ENCODE data around the gene DMRTA2. TPM values are rescaled to one million over a fixed set of nuclear protein-coding genes. Genes with fewer than 3 reads are reported as not detected.

The DMRTA2 gene
- not detected in 2 replicates for total RNA-seq

GRCh38 chr1:50422946-50423669 is at the start of gene DMRTA2:
TSS of gene DMRTA2 (minus strand) at chr1:50423443. CDS start at chr1:50421536, 1,907 bp downstream.
- peak; percentile 61 for DNase-seq
- H3K27ac Mint-ChIP-seq, result peak within 1 kb of the TSS; percentile 80
- peaks cover 77% of the 10 kb centered on the region for H3K27me3 Mint-ChIP-seq
- H3K36me3 Mint-ChIP-seq (ENCODE audit: low read depth), result peaks cover 21% of the 10 kb centered on the region
- intact Hi-C loops (cut with micrococcal nuclease), result no loop called here
- H3K9me3 Mint-ChIP-seq, result peaks cover 18% of the 10 kb centered on the region
- H3K4me1 Mint-ChIP-seq, result peaks cover 39% of the 10 kb centered on the region
- peak within 1 kb of the TSS; percentile 70 for H3K4me3 Mint-ChIP-seq

GRCh38 chr1:50471967-50472366 is 48.7 kb upstream of the DMRTA2 start:
- Mint-ChIP-seq H3K4me3 (no peak overlapping the region), H3K27me3 (no peaks in the 10 kb centered on the region), H3K27ac (no peak overlapping the region), H3K4me1 (no peaks in the 10 kb centered on the region), H3K9me3 (no peaks in the 10 kb centered on the region), H3K36me3 (ENCODE audit: low read depth) (peaks cover 9% of the 10 kb centered on the region)
- DNase-seq, result no peak
- intact Hi-C loops (cut with micrococcal nuclease), result no loop called here

- H3K9me3 Mint-ChIP-seq, result no peaks in the 10 kb centered on the region
- no peak overlapping the region for H3K27ac Mint-ChIP-seq
- intact Hi-C loops (cut with micrococcal nuclease), result no loop called here
- no peaks in the 10 kb centered on the region for H3K36me3 Mint-ChIP-seq (ENCODE audit: low read depth)
- H3K4me1 Mint-ChIP-seq, result no peaks in the 10 kb centered on the region
- H3K27me3 Mint-ChIP-seq, result no peaks in the 10 kb centered on the region
- no peak overlapping the region for H3K4me3 Mint-ChIP-seq
- no peak for DNase-seq
Measured at GRCh38 chr1:50462964-50463363, 39.7 kb upstream of the DMRTA2 start.

GRCh38 chr1:50458507-50458906 is 35.3 kb upstream of the DMRTA2 start:
- no peaks in the 10 kb centered on the region for H3K27me3 Mint-ChIP-seq
- no peak overlapping the region for H3K4me3 Mint-ChIP-seq
- no peak for DNase-seq
- intact Hi-C loops (cut with micrococcal nuclease), result no loop called here
- H3K36me3 Mint-ChIP-seq (ENCODE audit: low read depth), result no peaks in the 10 kb centered on the region
- H3K4me1 Mint-ChIP-seq, result no peaks in the 10 kb centered on the region
- no peak overlapping the region for H3K27ac Mint-ChIP-seq
- no peaks in the 10 kb centered on the region for H3K9me3 Mint-ChIP-seq

GRCh38 chr1:50454911-50455310 is 31.7 kb upstream of the DMRTA2 start:
- Mint-ChIP-seq H3K36me3 (ENCODE audit: low read depth) (peaks cover 4% of the 10 kb centered on the region), H3K27me3 (no peaks in the 10 kb centered on the region), H3K27ac (no peak overlapping the region), H3K4me1 (peaks cover 6% of the 10 kb centered on the region), H3K4me3 (no peak overlapping the region), H3K9me3 (no peaks in the 10 kb centered on the region)
- DNase-seq, result no peak
- intact Hi-C loops (cut with micrococcal nuclease), result no loop called here

- no peaks in the 10 kb centered on the region for H3K27me3 Mint-ChIP-seq
- intact Hi-C loops (cut with micrococcal nuclease), result no loop called here
- DNase-seq, result no peak
- peaks cover 6% of the 10 kb centered on the region for H3K4me1 Mint-ChIP-seq
- no peak overlapping the region for H3K27ac Mint-ChIP-seq
- peaks cover 4% of the 10 kb centered on the region for H3K36me3 Mint-ChIP-seq (ENCODE audit: low read depth)
- H3K4me3 Mint-ChIP-seq, result no peak overlapping the region
- no peaks in the 10 kb centered on the region for H3K9me3 Mint-ChIP-seq
Measured at GRCh38 chr1:50453266-50453665, 30.0 kb upstream of the DMRTA2 start.

GRCh38 chr1:50452700-50453099 is 29.5 kb upstream of the DMRTA2 start:
- Mint-ChIP-seq H3K4me3 (no peak overlapping the region), H3K27ac (no peak overlapping the region), H3K4me1 (peaks cover 6% of the 10 kb centered on the region), H3K9me3 (no peaks in the 10 kb centered on the region), H3K36me3 (ENCODE audit: low read depth) (peaks cover 4% of the 10 kb centered on the region), H3K27me3 (no peaks in the 10 kb centered on the region)
- DNase-seq, result no peak
- intact Hi-C loops (cut with micrococcal nuclease), result no loop called here

GRCh38 chr1:50450861-50451653 is 27.8 kb upstream of the DMRTA2 start:
- Mint-ChIP-seq H3K27me3 (no peaks in the 10 kb centered on the region), H3K4me1 (peaks cover 6% of the 10 kb centered on the region), H3K27ac (no peak overlapping the region), H3K9me3 (no peaks in the 10 kb centered on the region), H3K36me3 (ENCODE audit: low read depth) (peaks cover 4% of the 10 kb centered on the region), H3K4me3 (no peak overlapping the region)
- DNase-seq, result no peak
- intact Hi-C loops (cut with micrococcal nuclease), result no loop called here

- Mint-ChIP-seq H3K27ac (no peak overlapping the region), H3K4me3 (no peak overlapping the region), H3K9me3 (no peaks in the 10 kb centered on the region), H3K36me3 (ENCODE audit: low read depth) (peaks cover 7% of the 10 kb centered on the region), H3K27me3 (no peaks in the 10 kb centered on the region), H3K4me1 (peaks cover 6% of the 10 kb centered on the region)
- DNase-seq, result no peak
- intact Hi-C loops (cut with micrococcal nuclease), result no loop called here
Measured at GRCh38 chr1:50447961-50448360, 24.7 kb upstream of the DMRTA2 start.

GRCh38 chr1:50441183-50441582 is 17.9 kb upstream of the DMRTA2 start:
- DNase-seq, result no peak
- no peaks in the 10 kb centered on the region for H3K27me3 Mint-ChIP-seq
- H3K9me3 Mint-ChIP-seq, result no peaks in the 10 kb centered on the region
- H3K4me1 Mint-ChIP-seq, result no peaks in the 10 kb centered on the region
- intact Hi-C loops (cut with micrococcal nuclease), result no loop called here
- no peak overlapping the region for H3K27ac Mint-ChIP-seq
- peaks cover 22% of the 10 kb centered on the region for H3K36me3 Mint-ChIP-seq (ENCODE audit: low read depth)
- no peak overlapping the region for H3K4me3 Mint-ChIP-seq

- intact Hi-C loops (cut with micrococcal nuclease), result no loop called here
- peaks cover 22% of the 10 kb centered on the region for H3K36me3 Mint-ChIP-seq (ENCODE audit: low read depth)
- H3K4me3 Mint-ChIP-seq, result no peak overlapping the region
- no peaks in the 10 kb centered on the region for H3K9me3 Mint-ChIP-seq
- H3K27ac Mint-ChIP-seq, result no peak overlapping the region
- peaks cover 4% of the 10 kb centered on the region for H3K4me1 Mint-ChIP-seq
- DNase-seq, result no peak
- H3K27me3 Mint-ChIP-seq, result no peaks in the 10 kb centered on the region
Measured at GRCh38 chr1:50438945-50439344, 15.7 kb upstream of the DMRTA2 start.

GRCh38 chr1:50436489-50436888 is 13.2 kb upstream of the DMRTA2 start:
- intact Hi-C loops (cut with micrococcal nuclease), result no loop called here
- Mint-ChIP-seq H3K36me3 (ENCODE audit: low read depth) (peaks cover 20% of the 10 kb centered on the region), H3K4me1 (peaks cover 4% of the 10 kb centered on the region), H3K4me3 (no peak overlapping the region), H3K27me3 (peaks cover 17% of the 10 kb centered on the region), H3K9me3 (no peaks in the 10 kb centered on the region), H3K27ac (no peak overlapping the region)
- no peak for DNase-seq

- Mint-ChIP-seq H3K27me3 (peaks cover 75% of the 10 kb centered on the region), H3K9me3 (peaks cover 15% of the 10 kb centered on the region), H3K27ac (no peak overlapping the region), H3K4me1 (peaks cover 12% of the 10 kb centered on the region), H3K4me3 (no peak overlapping the region), H3K36me3 (ENCODE audit: low read depth) (peaks cover 7% of the 10 kb centered on the region)
- intact Hi-C loops (cut with micrococcal nuclease), result no loop called here
- no peak for DNase-seq
Measured at GRCh38 chr1:50430010-50430405, 6.8 kb upstream of the DMRTA2 start.

Measured in activated CD4-positive, alpha-beta T cell treated with anti-CD3 and anti-CD28 coated beads, Interleukin-2, amount 10 ng/mL, durations not matched to agents 24 days and 14 days (primary cell).